IPS-NIHi7 (cell line): ENCODE results near the gene COPE.

Source experiments
- DNase-seq: peaks from one replicate; pipeline ENCODE4 v3.0.0; 2012; ENCODE audit warnings: mixed read lengths; ENCODE audit errors: extremely low spot score

Gene COPE

GRCh38 chr19:18853755-18854427 is 65.3 kb downstream of the COPE start:
- no peak for DNase-seq

DNA sequence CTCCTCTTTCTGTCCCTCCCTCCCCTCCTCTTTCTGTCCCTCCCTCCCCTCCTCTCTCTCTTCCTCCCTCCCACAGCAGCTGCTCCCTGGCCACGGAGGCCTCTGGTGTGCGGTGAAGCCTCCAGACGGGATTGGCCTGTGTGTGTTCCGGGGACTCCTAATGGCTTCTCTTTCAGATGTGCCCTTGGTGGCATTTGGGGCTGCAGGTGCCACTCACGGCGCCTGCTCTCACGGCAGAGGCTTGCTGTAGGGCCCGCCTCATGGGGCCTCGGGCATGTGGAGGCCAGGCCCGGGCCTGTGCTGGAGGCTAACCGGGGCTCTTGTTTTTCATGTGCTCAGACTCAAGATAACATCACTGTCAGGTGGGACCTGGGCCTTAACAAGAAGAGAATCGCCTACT is 66.5 kb downstream of the COPE start:
- DNase-seq = no peak

DNA sequence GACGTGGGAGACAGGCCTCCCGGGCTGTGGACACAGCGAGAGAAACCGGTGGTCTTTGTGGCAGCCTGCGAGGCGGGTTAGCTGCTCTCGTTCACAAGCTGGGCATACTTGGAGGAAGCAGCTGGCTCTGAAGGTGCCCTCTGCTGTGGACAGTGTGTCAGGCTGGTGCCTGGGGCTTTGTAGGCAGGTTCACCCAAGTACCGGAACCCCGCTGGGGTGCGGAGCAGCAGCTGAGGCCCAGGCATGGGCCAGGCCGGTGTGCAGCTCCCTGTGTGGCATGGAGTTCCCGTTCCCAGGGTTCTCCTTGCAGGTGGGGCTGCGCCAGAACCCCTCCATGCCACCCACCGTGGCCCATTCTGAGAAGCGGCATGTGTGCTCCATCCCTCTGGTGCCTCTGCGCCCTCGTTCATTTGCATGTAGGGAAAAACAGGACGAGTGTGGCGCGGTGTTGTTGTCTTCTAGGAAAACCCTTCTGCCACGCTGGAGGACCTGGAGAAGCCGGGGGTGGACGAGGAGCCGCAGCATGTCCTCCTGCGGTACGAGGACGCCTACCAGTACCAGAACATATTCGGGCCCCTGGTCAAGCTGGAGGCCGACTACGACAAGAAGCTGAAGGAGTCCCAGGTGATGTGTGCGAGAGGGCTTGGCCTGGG is 67.4 kb downstream of the COPE start:
- no peak for DNase-seq

DNA sequence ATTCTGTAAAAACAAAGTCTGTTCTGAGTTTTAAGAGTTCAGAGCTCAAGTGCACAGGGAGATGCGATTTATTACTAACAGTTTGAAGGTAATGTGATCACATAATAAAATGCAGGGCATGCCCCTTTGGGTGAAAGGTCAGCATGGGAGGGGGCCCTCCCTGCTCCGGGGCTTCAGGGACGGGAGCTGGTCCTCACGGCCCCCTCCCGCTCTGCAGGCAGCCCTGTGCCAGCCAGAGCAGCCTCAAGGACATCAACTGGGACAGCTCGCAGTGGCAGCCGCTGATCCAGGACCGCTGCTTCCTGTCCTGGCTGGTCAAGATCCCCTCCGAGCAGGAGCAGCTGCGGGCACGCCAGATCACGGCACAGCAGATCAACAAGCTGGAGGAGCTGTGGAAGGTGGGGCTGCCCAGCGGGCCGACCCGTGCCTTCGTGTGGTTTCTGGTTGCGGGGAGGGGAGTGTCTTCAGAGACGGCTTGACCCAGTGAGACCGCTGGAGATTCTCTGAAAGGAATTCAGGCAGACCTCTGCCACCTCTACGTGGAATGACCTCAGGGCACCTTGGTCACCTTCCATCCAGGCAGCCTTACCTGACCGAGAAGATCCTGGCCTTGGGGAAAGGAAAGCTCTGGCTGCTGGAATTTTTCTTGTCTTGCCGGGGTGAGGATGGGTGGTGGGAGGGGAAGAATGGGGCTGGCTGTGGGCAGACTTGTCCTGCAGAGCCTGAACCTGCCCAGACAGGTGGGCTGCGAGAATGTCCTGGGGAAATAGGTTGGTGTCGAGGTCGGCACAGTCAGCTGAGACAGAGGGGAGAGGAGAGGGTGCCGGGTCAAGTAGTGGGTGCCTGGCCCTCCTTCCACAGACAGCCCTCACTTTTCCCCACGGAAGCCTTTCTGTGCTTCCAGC is 68.5 kb downstream of the COPE start:
- DNase-seq = no peak

- no peak for DNase-seq
These were observed 69.3 kb downstream of the COPE start for GRCh38 chr19:18849838-18850400.
